Endothelial cell of umbilical vein (primary cell): Measurements from ENCODE around the gene KDM5B. TPM values are rescaled to one million over a fixed set of nuclear protein-coding genes. Genes with fewer than 3 reads are reported as not detected.

ENCODE experiments used
- BruUV-seq: library from RNA; stranded (reverse); fragments of 400-500 nt; replicated peaks from 2 replicates; lab custom pipeline; 2021; lab: Mats Ljungman, UMichigan
- CTCF ChIA-PET: fragments of 300-600, 350-600 bp; sonication (Branson Sonifier 250); formaldehyde crosslinking; loops from one replicate; lab custom pipeline; 2021; ENCODE audit warnings: antibody characterized with exemption, inconsistent platforms; lab: Charles Lee
- POLR2A ChIA-PET: fragments of 300-600, 350-600 bp; sonication (Branson Sonifier 250); formaldehyde crosslinking; loops from one replicate; lab custom pipeline; 2021; ENCODE audit warnings: antibody characterized with exemption, inconsistent platforms; lab: Charles Lee
- DNase-seq: peaks from one replicate; pipeline ENCODE4 v3.0.0-alpha.2; 2011; ENCODE audit warnings: low read depth, low spot score
- FAIRE-seq: peaks from 2 replicates; lab custom pipeline; 2011; peaks lifted over from hg19 to GRCh38; lab: Jason Lieb, UNC
- H2AFZ ChIP-seq: 2 replicates; pipeline ENCODE4 v1.6.0; 2012; ENCODE audit warnings: low read depth, low read length, control low read depth, inconsistent platforms
- H3K27ac ChIP-seq: 2 replicates; pipeline ENCODE4 v1.5.1; 2011; ENCODE audit warnings: low read depth, mild to moderate bottlenecking, control low read depth, low read length, moderate library complexity; ENCODE audit not compliant: insufficient read depth
- H3K27me3 ChIP-seq, 2 experiments: 2 replicates each; pipeline versions ENCODE4 v1.6.0 to v1.6.1; 2011; ENCODE audit warnings: low read length in 2 of 2, mixed read lengths in 1 of 2; ENCODE audit not compliant: control insufficient read depth in 2 of 2, insufficient read depth in 2 of 2
- H3K36me3 ChIP-seq, 2 experiments: 2 replicates in 1 of 2; 3 replicates in 1 of 2; pipeline ENCODE4 v1.5.1; 2011; ENCODE audit warnings: low read length in 2 of 2, mild to moderate bottlenecking in 1 of 2, moderate library complexity in 1 of 2; ENCODE audit not compliant: control insufficient read depth in 2 of 2, insufficient read depth in 2 of 2; ENCODE audit errors: extremely low read depth in 1 of 2
- H3K4me1 ChIP-seq: 3 replicates; pipeline ENCODE4 v1.5.1; 2011; ENCODE audit warnings: mild to moderate bottlenecking, low read length; ENCODE audit not compliant: control insufficient read depth, insufficient read depth; ENCODE audit errors: extremely low read depth
- H3K4me2 ChIP-seq: 2 replicates; pipeline ENCODE4 v1.6.1; 2011; ENCODE audit warnings: low read length, control low read depth, mixed read lengths; ENCODE audit not compliant: insufficient read depth
- H3K4me3 ChIP-seq, 3 experiments: fragments of 200-600 bp in 1 of 3; sonication (generic), shearing (Covaris generic) in 1 of 3; replicated peaks in 1 of 3; 2 replicates each; pipeline ENCODE4 v1.5.1; 2011 to 2016; ENCODE audit warnings: control low read depth in 3 of 3, low read length in 3 of 3, mild to moderate bottlenecking in 2 of 3, inconsistent platforms in 1 of 3, low read depth in 1 of 3, moderate library complexity in 1 of 3; ENCODE audit not compliant: insufficient read depth in 1 of 3
- H3K79me2 ChIP-seq: 2 replicates; pipeline ENCODE4 v1.6.0; 2012; ENCODE audit warnings: low read length, inconsistent platforms; ENCODE audit not compliant: control insufficient read depth, insufficient read depth
- H3K9ac ChIP-seq: replicated peaks from 2 replicates; pipeline ENCODE3; 2011; ENCODE audit warnings: low read length, control low read depth; ENCODE audit not compliant: insufficient read depth; ENCODE audit errors: extremely low read depth
- H3K9me1 ChIP-seq: replicated peaks from 3 replicates; pipeline ENCODE4 v1.6.0; 2011; ENCODE audit warnings: mild to moderate bottlenecking, low read length; ENCODE audit not compliant: control insufficient read depth, insufficient read depth; ENCODE audit errors: extremely low read depth
- H3K9me3 ChIP-seq: replicated peaks from 2 replicates; pipeline ENCODE4 v1.5.1; 2012; ENCODE audit warnings: low read length, inconsistent platforms; ENCODE audit not compliant: control insufficient read depth, insufficient read depth
- H4K20me1 ChIP-seq: replicated peaks from 2 replicates; pipeline ENCODE3; 2011; ENCODE audit warnings: mild to moderate bottlenecking, low read length; ENCODE audit not compliant: control insufficient read depth, insufficient read depth; ENCODE audit errors: extremely low read depth
- EZH2 ChIP-seq: IDR thresholded peaks from 2 replicates; pipeline ENCODE4 v1.6.1; 2012; ENCODE audit warnings: borderline replicate concordance, low read depth, mild to moderate bottlenecking, moderate library complexity, low read length, inconsistent platforms; ENCODE audit not compliant: severe bottlenecking
- FOS ChIP-seq: IDR thresholded peaks from 2 replicates; pipeline ENCODE4 v1.6.1; 2011; ENCODE audit warnings: mild to moderate bottlenecking, low read length, moderate library complexity, borderline replicate concordance; ENCODE audit not compliant: insufficient read depth
- POLR2AphosphoS5 ChIP-seq: IDR thresholded peaks from 2 replicates; pipeline ENCODE4 v1.6.1; 2012; ENCODE audit warnings: low read depth, mild to moderate bottlenecking, control low read depth, low read length, moderate library complexity; ENCODE audit not compliant: insufficient read depth
- dilution Hi-C: fragments of 300-500 bp; cut with MboI; formaldehyde crosslinking; loops from one replicate; pipeline ENCODE4 v1.15.0; 2019; ENCODE audit warnings: low sequenced_read_pairs; ENCODE audit not compliant: extremely low pct_ligation_motif_present
- intact Hi-C: fragments of 100-400 bp; cut with micrococcal nuclease; formaldehyde crosslinking; loops from one replicate; pipeline ENCODE4 v1.10.0; 2022
- polyA plus RNA-seq, 4 experiments: library from polyadenylated mRNA; depleted of rRNA in 3 of 4; stranded (reverse) in 3 of 4; unstranded in 1 of 4; fragments of >200 nt; gene quantifications; 2 replicates each; pipeline versions ENCODE4 v1.2.1 to v1.2.3, GENCODE V29; 2011 to 2012; ENCODE audit warnings: missing spikeins in 1 of 4
- total RNA-seq: library from RNA; stranded (reverse); gene quantifications from 2 replicates; pipeline ENCODE4 v1.2.3, GENCODE V29; 2021
- TF ChIP-seq, protein P1 (sequence below), 2 donors: IDR thresholded peaks; 1 replicate in 1 of 2; 2 replicates in 1 of 2; pipeline ENCODE4 v1.5.1; 2011; ENCODE audit warnings: low read length in 2 of 2, mild to moderate bottlenecking in 2 of 2, moderate library complexity in 2 of 2, control low read depth in 1 of 2, inconsistent platforms in 1 of 2, low read depth in 1 of 2; ENCODE audit not compliant: insufficient read depth in 1 of 2; ENCODE audit errors: extremely low read depth in 1 of 2

Gene KDM5B
- total and polyA plus RNA-seq, 2 donors (not counting 3 experiments of a cell fraction or from before 2014, with no cell fraction given) = 25.2 to 65.5 TPM

DNA sequence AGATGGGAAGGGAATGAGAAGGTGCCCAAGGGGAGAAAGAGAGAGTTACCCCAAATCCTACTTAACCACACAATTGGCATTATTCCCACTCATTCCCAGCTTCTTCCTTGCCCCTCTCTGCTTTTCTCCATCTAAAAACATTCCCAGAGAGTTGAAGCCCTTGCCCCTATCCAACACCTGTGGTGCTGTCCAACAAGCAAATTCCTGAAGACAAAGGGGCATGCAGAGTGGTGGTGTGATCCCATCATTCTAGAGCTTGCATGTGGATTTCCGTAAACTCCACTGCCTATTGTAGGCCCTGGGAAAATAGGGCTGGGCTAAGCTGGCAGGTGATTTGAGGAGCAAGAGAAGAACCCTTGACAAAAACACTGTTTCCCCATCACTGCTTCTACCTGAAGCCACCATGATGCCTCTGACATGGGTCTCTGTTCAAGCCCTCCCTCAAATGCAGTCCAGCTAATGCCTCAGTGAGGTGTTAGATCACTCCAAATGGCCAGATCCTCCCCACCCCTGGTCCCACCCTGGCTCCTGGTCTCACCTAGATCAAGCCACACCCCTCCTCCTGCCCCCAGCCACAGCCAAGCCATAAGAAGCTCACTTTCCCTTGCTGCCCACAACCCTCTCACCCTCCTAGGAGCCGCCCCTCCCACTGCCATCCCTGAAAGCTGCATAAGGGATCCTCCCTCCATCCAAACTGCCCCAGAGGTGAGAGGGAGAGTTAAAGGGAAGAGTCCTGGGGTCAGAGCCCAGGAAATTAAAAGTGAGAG, 127.5 kb downstream of the KDM5B start:
- H3K9me3 ChIP-seq = no peaks in the 10 kb centered on the region
- no peak overlapping the region for H3K4me3 ChIP-seq
- no peaks in the 10 kb centered on the region for H4K20me1 ChIP-seq
- FAIRE-seq = no peak
- no peaks in the 10 kb centered on the region for H3K9me1 ChIP-seq
- no peaks in the 10 kb centered on the region for H3K79me2 ChIP-seq
- dilution Hi-C loops = no loop called here
- POLR2A ChIA-PET = no interaction called here
- intact Hi-C loops = no loop called here
- no TSS peak for BruUV-seq
- H3K27ac ChIP-seq = no peak overlapping the region
- CTCF ChIA-PET = interaction anchor here (1.1 to 2.3 kb wide), 3 partner anchors 9 to 765 kb away, joined by 4 to 7 read pairs (median 5); no protein-coding TSS in a partner anchor
- no peak for DNase-seq
- no peak overlapping the region for H2AFZ ChIP-seq
- H3K4me1 ChIP-seq = no peaks in the 10 kb centered on the region
- no peak overlapping the region for H3K4me2 ChIP-seq
- peaks cover 12 to 16% of the 10 kb centered on the region in 2 experiments for H3K27me3 ChIP-seq
- H3K36me3 ChIP-seq = no peaks in the 10 kb centered on the region
- no peak overlapping the region for H3K9ac ChIP-seq
- no peak for TF ChIP-seq EZH2
- TF ChIP-seq POLR2AphosphoS5 = no peak
- no peak for TF ChIP-seq FOS
- TF ChIP-seq, protein P1, sequence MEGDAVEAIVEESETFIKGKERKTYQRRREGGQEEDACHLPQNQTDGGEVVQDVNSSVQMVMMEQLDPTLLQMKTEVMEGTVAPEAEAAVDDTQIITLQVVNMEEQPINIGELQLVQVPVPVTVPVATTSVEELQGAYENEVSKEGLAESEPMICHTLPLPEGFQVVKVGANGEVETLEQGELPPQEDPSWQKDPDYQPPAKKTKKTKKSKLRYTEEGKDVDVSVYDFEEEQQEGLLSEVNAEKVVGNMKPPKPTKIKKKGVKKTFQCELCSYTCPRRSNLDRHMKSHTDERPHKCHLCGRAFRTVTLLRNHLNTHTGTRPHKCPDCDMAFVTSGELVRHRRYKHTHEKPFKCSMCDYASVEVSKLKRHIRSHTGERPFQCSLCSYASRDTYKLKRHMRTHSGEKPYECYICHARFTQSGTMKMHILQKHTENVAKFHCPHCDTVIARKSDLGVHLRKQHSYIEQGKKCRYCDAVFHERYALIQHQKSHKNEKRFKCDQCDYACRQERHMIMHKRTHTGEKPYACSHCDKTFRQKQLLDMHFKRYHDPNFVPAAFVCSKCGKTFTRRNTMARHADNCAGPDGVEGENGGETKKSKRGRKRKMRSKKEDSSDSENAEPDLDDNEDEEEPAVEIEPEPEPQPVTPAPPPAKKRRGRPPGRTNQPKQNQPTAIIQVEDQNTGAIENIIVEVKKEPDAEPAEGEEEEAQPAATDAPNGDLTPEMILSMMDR (IDR thresholded peaks at IDR 0.05; ENCODE audit: extremely low read depth in 1 of 2, insufficient read depth in 1 of 2, low read depth in 1 of 2, low read length in 2 of 2) = no peak
